Prostate gland (tissue), 2 donors: Measurements from ENCODE around the gene PTPRM. TPM values are rescaled to one million over a fixed set of nuclear protein-coding genes. Genes with fewer than 3 reads are reported as not detected.

Source experiments
- DNase-seq: peaks from one replicate; pipeline ENCODE4 v3.0.0-alpha.2; 2019; ENCODE audit warnings: low spot score
- H3K27ac ChIP-seq, 2 donors: fragments of 200-600 bp; sonication (generic); 2 replicates each; pipeline ENCODE4 v1.5.1; 2017 to 2019
- H3K27me3 ChIP-seq: fragments of 200-600 bp; sonication (generic); replicated peaks from 2 replicates; pipeline ENCODE4 v1.5.1; 2019; ENCODE audit not compliant: insufficient read depth
- H3K36me3 ChIP-seq, 2 donors: fragments of 200-600 bp; sonication (generic); 1 replicate in 1 of 2; 2 replicates in 1 of 2; pipeline versions ENCODE4 v1.5.1 to v1.8.1; 2017 to 2019
- H3K4me1 ChIP-seq: fragments of 200-600 bp; sonication (generic); replicated peaks from 2 replicates; pipeline ENCODE4 v1.5.1; 2019
- H3K4me3 ChIP-seq, 2 donors: fragments of 200-600 bp; sonication (generic); 2 replicates each; pipeline ENCODE4 v1.5.1; 2017 to 2019
- H3K9me3 ChIP-seq: fragments of 200-600 bp; sonication (generic); 2 replicates; pipeline ENCODE4 v1.5.1; 2017
- CTCF ChIP-seq, 4 experiments: fragments of 200-600 bp in 2 of 4; fragments of 450-650 bp in 2 of 4; sonication (generic) in 2 of 4; IDR thresholded peaks; 1 replicate in 3 of 4; 2 replicates in 1 of 4; pipeline ENCODE4 v1.5.1; 2016 to 2019; ENCODE audit warnings: antibody characterized with exemption in 4 of 4, mild to moderate bottlenecking in 2 of 4, moderate library complexity in 2 of 4
- POLR2A ChIP-seq: fragments of 450-650 bp; IDR thresholded peaks from one replicate; pipeline ENCODE4 v1.6.1; 2016; ENCODE audit warnings: antibody characterized with exemption, mild to moderate bottlenecking
- POLR2AphosphoS5 ChIP-seq: sonication (generic); formaldehyde crosslinking; IDR thresholded peaks from one replicate; pipeline ENCODE4 v1.6.1; 2017; ENCODE audit warnings: antibody characterized with exemption
- WGBS: methylation state at CpG from one replicate; pipeline ENCODE4 v1.1.5; 2018; 5-methylcytosine and 5-hydroxymethylcytosine counted together
- intact Hi-C: fragments of 100-400 bp; cut with DNase I; formaldehyde crosslinking; loops from one replicate; pipeline ENCODE4 v1.14.2; 2022
- total RNA-seq, 2 donors: library from RNA; depleted of rRNA; stranded (reverse); fragments of >200 nt; gene quantifications; one replicate each; pipeline ENCODE4 v1.1.0, GENCODE V29; 2016

The PTPRM gene
- total RNA-seq, 2 donors from 2014 or later = 32.9 to 92.6 TPM

DNA sequence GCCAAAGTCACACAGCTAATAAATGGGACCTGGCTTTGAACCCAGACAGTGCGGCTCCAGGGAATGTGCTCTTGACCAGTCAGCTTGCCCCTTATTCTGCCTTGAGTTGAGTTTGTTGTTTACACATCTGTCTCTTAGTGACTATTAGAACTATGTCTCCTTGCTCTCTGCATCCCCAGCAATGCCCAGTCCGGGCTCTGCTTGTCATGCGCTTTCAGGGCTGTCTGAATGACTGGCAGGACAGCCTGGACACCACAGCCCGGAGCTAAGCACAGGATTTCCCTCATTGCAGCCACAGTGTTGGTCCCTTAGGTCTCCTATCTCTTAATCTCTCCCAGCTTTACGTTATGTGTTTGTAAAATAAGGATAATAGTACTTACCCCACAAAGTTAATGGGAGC lies 795.7 kb downstream of the PTPRM start:
- Histone ChIP-seq H3K9me3 (no peaks in the 10 kb centered on the region), H3K4me3 (no peak overlapping the region), H3K36me3 (no peaks in the 10 kb centered on the region), H3K4me1 (no peaks in the 10 kb centered on the region), H3K27me3 (no peaks in the 10 kb centered on the region), H3K27ac (no peak overlapping the region)
- no peak for DNase-seq
- TF ChIP-seq CTCF (IDR thresholded peaks at IDR 0.05) (no peak), POLR2AphosphoS5 (no peak), POLR2A (no peak)
- intact Hi-C loops = no loop called here
- 88% methylated on average over 5 of the region's 5 CpGs for WGBS

DNA sequence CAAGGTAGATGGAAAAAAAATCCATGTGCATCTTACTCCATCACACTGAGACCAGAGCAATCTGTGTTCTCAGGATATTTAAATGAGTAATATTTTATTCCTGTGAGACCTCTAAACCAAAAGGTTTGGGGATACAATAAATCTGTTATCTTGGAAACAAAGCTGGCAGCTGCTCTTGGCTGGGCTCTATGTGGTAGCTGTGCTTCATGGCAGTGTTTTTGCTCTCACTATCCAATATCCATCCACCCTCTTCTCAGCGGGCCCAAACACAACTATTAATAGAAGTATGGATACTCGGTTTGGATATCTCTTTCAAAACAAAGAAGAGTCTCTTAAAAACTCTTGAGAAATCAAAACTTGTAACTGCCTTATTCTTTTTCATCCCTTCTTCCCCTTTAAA lies 797.3 kb downstream of the PTPRM start:
- H3K4me1 ChIP-seq = no peaks in the 10 kb centered on the region
- intact Hi-C loops = no loop called here
- no peaks in the 10 kb centered on the region for H3K36me3 ChIP-seq
- 69% methylated on average over 2 of the region's 2 CpGs for WGBS
- no peak for DNase-seq
- no peaks in the 10 kb centered on the region for H3K9me3 ChIP-seq
- H3K4me3 ChIP-seq = no peak overlapping the region
- no peaks in the 10 kb centered on the region for H3K27me3 ChIP-seq
- TF ChIP-seq CTCF (IDR thresholded peaks at IDR 0.05) (no peak), POLR2AphosphoS5 (no peak), POLR2A (no peak)
- no peak overlapping the region for H3K27ac ChIP-seq

- DNase-seq = no peak
- TF ChIP-seq CTCF (IDR thresholded peaks at IDR 0.05) (no peak), POLR2AphosphoS5 (no peak), POLR2A (no peak)
- Histone ChIP-seq H3K4me3 (no peak overlapping the region), H3K27me3 (no peaks in the 10 kb centered on the region), H3K4me1 (no peaks in the 10 kb centered on the region), H3K36me3 (no peaks in the 10 kb centered on the region), H3K27ac (no peak overlapping the region), H3K9me3 (no peaks in the 10 kb centered on the region)
- intact Hi-C loops = no loop called here
- 91% methylated on average over 5 of the region's 5 CpGs for WGBS
Observed at GRCh38 chr18:8365006-8365405, 797.9 kb downstream of the PTPRM start.

DNA sequence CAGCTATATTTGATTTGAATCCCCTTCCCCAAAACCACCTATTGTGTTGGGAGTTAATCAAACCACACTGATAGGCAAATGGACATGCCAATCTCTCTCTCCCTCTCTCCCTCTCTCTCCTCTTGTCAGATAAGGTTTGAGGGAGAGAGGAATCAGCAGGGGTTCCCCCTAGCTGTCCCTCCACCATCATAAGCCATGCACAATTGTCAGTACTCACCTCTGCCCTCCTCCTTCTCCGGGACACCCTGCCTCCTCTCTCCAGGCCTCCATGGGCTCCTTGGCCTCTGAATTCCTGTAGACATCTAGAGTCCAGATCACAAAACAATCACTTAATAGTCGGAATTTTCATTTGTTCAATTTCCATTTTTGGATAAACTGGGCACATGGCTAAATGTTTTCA lies 798.4 kb downstream of the PTPRM start:
- Histone ChIP-seq H3K9me3 (no peaks in the 10 kb centered on the region), H3K27ac (no peak overlapping the region), H3K4me3 (no peak overlapping the region), H3K27me3 (no peaks in the 10 kb centered on the region), H3K36me3 (no peaks in the 10 kb centered on the region), H3K4me1 (no peaks in the 10 kb centered on the region)
- DNase-seq = no peak
- TF ChIP-seq POLR2A = no peak
- no peak for TF ChIP-seq POLR2AphosphoS5
- no peak for TF ChIP-seq CTCF (IDR thresholded peaks at IDR 0.05)
- intact Hi-C loops = no loop called here
- 92% methylated on average over 2 of the region's 2 CpGs for WGBS

DNA sequence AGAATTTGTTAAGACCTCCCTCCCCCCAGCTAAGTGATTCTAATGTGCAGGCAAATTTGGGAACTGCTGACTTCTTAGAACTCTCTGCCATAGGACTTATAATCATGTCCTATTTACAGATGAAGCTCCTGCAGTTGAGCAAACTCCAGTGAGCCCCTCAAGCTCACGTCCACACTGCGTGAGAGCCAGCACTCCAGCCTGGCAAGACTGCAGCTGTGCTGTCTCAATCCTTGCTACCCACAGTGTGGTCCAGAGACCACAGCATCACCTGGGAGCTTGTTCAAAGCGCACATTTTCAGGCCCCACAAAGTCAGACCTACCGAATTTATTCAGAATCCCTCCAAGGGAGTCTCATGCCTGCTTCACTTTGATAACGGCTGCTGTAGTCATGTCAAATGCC lies 799.0 kb downstream of the PTPRM start:
- Histone ChIP-seq H3K27me3 (no peaks in the 10 kb centered on the region), H3K27ac (no peak overlapping the region), H3K9me3 (no peaks in the 10 kb centered on the region), H3K4me1 (no peaks in the 10 kb centered on the region), H3K36me3 (no peaks in the 10 kb centered on the region), H3K4me3 (no peak overlapping the region)
- WGBS = 91% methylated on average over 5 of the region's 5 CpGs
- no peak for DNase-seq
- no peak for TF ChIP-seq POLR2AphosphoS5
- TF ChIP-seq POLR2A = no peak
- no peak for TF ChIP-seq CTCF (IDR thresholded peaks at IDR 0.05)
- intact Hi-C loops = no loop called here
